ENCODE results near the gene SLC17A1.

The SLC17A1 gene

DNA sequence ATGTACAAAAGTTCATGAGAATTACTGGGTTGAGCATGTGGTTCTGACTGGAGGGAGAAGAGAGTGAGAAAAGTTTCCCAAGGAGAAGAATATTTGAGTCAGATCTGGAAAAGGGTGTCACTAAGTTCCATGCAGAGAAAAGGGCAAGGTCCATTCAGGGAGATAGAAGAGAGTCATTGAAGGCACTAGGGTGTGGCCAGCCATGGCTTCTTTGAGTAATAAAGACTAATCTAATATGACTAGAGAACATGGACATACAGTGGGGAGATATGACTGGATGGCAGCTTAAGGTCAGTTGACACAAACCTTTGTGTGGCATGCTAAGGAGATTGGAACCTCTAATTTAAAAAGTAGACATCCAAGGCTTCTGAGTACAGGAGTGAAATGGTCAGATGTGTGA is 88.0 kb downstream of the SLC17A1 start:
- no peaks in the 10 kb centered on the region for H3K4me1 Mint-ChIP-seq (ENCODE audit: low read depth)

DNA sequence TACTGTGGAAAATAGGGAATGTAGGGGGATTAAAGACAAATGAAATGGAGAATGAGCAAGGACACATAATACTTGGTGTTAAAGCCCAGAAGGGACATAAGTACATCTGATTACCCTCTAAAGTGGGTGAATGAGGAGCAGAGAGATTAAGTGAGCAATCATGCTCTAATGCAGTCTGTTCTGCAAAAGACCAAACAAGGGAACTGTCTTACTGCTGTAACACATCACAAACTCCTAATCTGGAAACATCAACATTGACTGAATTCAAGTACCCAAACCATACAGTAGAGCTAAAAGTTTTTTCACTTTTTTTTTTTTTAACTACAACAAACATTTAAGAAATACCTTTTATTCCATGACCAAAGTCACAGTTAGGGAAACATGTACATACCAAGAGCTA is 96.6 kb downstream of the SLC17A1 start:
- H3K27me3 Mint-ChIP-seq (ENCODE audit: low read depth): peaks cover 33% of the 10 kb centered on the region
- no peak overlapping the region for H3K27ac Mint-ChIP-seq
- peaks cover 15% of the 10 kb centered on the region for H3K9me3 Mint-ChIP-seq
- DNase-seq (ENCODE audit: low spot score): no peak
- no peak overlapping the region for H3K4me3 Mint-ChIP-seq
- no peaks in the 10 kb centered on the region for H3K4me1 Mint-ChIP-seq (ENCODE audit: low read depth)
- H3K36me3 Mint-ChIP-seq (ENCODE audit: low read depth): no peaks in the 10 kb centered on the region

More for the DNA sequence above, 88.0 kb downstream of the SLC17A1 start:
- no peak for DNase-seq (ENCODE audit: low spot score)
- H3K27me3 Mint-ChIP-seq (ENCODE audit: low read depth): peaks cover 4% of the 10 kb centered on the region
- H3K9me3 Mint-ChIP-seq: no peaks in the 10 kb centered on the region
- no peaks in the 10 kb centered on the region for H3K36me3 Mint-ChIP-seq (ENCODE audit: low read depth)
- H3K4me3 Mint-ChIP-seq: no peak overlapping the region
- H3K27ac Mint-ChIP-seq: no peak overlapping the region

Data from T-helper 2 cell treated with Interferon-gamma antibody and Interleukin-4, amounts not matched to agents 5 μg/mL and 100 μg/mL, for 36 hours (primary cell).